ENCODE results near the gene FAM131C.
"Not testable (repeated sequence)": the region's sequence is repeated elsewhere in the genome, so short reads cannot be mapped to it uniquely, and the experiment has no call there.

- not testable (repeated sequence) for TF ChIP-seq RAD21 (conservative IDR thresholded peaks at IDR 0.05); MXI1 (conservative IDR thresholded peaks at IDR 0.05; ENCODE audit: poor library complexity, severe bottlenecking); CTCF (IDR thresholded peaks at IDR 0.05; ENCODE audit: poor library complexity, severe bottlenecking); POLR2AphosphoS5 (IDR thresholded peaks at IDR 0.05); TAF1 (IDR thresholded peaks at IDR 0.05; ENCODE audit: low read depth)
Observed at GRCh38 chr1:16056521-16056912, 16.9 kb downstream of the FAM131C start.

All from neural cell (in vitro differentiated cells).